Lower leg skin (tissue), 4 donors: ENCODE results near the gene AKT3. TPM values are rescaled to one million over a fixed set of nuclear protein-coding genes. Genes with fewer than 3 reads are reported as not detected.

Experiments used
- DNase-seq, 2 donors: peaks; one replicate each; pipeline ENCODE4 v3.0.0-alpha.2; 2019; ENCODE audit warnings: low spot score in 2 of 2
- H3K4me3 ChIP-seq: fragments of 200-600 bp; sonication (generic); 2 replicates; pipeline ENCODE4 v1.5.1; 2017; ENCODE audit warnings: mild to moderate bottlenecking, low read depth; ENCODE audit not compliant: poor library complexity, severe bottlenecking
- CTCF ChIP-seq, 3 donors: fragments of 450-650 bp; IDR thresholded peaks; one replicate each; pipeline ENCODE4 v1.5.1; 2016; ENCODE audit warnings: antibody characterized with exemption in 3 of 3, mild to moderate bottlenecking in 3 of 3, moderate library complexity in 2 of 3
- POLR2A ChIP-seq, 2 donors: fragments of 450-650 bp; IDR thresholded peaks; one replicate each; pipeline ENCODE4 v1.6.1; 2016 to 2017; ENCODE audit warnings: antibody characterized with exemption in 2 of 2, mild to moderate bottlenecking in 1 of 2, moderate library complexity in 1 of 2
- WGBS, 2 donors: methylation state at CpG; one replicate each; pipeline ENCODE4 v1.1.5; 2018; 5-methylcytosine and 5-hydroxymethylcytosine counted together
- intact Hi-C: fragments of 100-400 bp; cut with DNase I; formaldehyde crosslinking; loops from one replicate; pipeline ENCODE4 v1.15.0; 2023; ENCODE audit warnings: low total_unique reads
- total RNA-seq, 4 donors: library from RNA; depleted of rRNA; stranded (reverse); fragments of >200 nt; gene quantifications; one replicate each; pipeline ENCODE4 v1.1.0, GENCODE V29; 2016

Gene AKT3
- total RNA-seq, 4 donors from 2014 or later, result 7.8 to 16.3 (median 10.4) TPM

GRCh38 chr1:243489681-243490546 lies 360.1 kb downstream of the AKT3 start:
- no peak for TF ChIP-seq POLR2A (IDR thresholded peaks at IDR 0.05)
- no peak for TF ChIP-seq CTCF (IDR thresholded peaks at IDR 0.05)
- intact Hi-C loops, result no loop called here
- WGBS, 2 donors, result 69 to 82% methylated on average over 20 to 21 of the region's 21 CpGs
- no peak for DNase-seq
- no peak overlapping the region for H3K4me3 ChIP-seq

GRCh38 chr1:243489158-243489527 lies 360.9 kb downstream of the AKT3 start:
- intact Hi-C loops, result no loop called here
- no peak for TF ChIP-seq POLR2A (IDR thresholded peaks at IDR 0.05)
- TF ChIP-seq CTCF (IDR thresholded peaks at IDR 0.05), result no peak
- DNase-seq, result no peak
- H3K4me3 ChIP-seq, result no peak overlapping the region
- 92 to 94% methylated on average over 24 of the region's 24 CpGs for WGBS, 2 donors

GRCh38 chr1:243488459-243489157 lies 361.4 kb downstream of the AKT3 start:
- H3K4me3 ChIP-seq, result no peak overlapping the region
- WGBS, 2 donors, result 88 to 89% methylated on average over 20 of the region's 20 CpGs
- intact Hi-C loops, result no loop called here
- no peak for DNase-seq
- no peak for TF ChIP-seq CTCF (IDR thresholded peaks at IDR 0.05)
- TF ChIP-seq POLR2A (IDR thresholded peaks at IDR 0.05), result no peak

GRCh38 chr1:243487649-243488227 lies 362.3 kb downstream of the AKT3 start:
- DNase-seq, result no peak
- no peak for TF ChIP-seq CTCF (IDR thresholded peaks at IDR 0.05)
- TF ChIP-seq POLR2A (IDR thresholded peaks at IDR 0.05), result no peak
- intact Hi-C loops, result no loop called here
- 75 to 95% methylated on average over 19 to 33 of the region's 40 CpGs for WGBS, 2 donors
- no peak overlapping the region for H3K4me3 ChIP-seq

- WGBS, 2 donors, result 87 to 90% methylated on average over 15 of the region's 15 CpGs
- no peak for TF ChIP-seq CTCF (IDR thresholded peaks at IDR 0.05)
- TF ChIP-seq POLR2A (IDR thresholded peaks at IDR 0.05), result no peak
- DNase-seq, result no peak
- H3K4me3 ChIP-seq, result no peak overlapping the region
- intact Hi-C loops, result no loop called here
These were observed 362.9 kb downstream of the AKT3 start for GRCh38 chr1:243487036-243487648.
